ENCODE results near the gene ANKRD13D.

ANKRD13D gene

DNA sequence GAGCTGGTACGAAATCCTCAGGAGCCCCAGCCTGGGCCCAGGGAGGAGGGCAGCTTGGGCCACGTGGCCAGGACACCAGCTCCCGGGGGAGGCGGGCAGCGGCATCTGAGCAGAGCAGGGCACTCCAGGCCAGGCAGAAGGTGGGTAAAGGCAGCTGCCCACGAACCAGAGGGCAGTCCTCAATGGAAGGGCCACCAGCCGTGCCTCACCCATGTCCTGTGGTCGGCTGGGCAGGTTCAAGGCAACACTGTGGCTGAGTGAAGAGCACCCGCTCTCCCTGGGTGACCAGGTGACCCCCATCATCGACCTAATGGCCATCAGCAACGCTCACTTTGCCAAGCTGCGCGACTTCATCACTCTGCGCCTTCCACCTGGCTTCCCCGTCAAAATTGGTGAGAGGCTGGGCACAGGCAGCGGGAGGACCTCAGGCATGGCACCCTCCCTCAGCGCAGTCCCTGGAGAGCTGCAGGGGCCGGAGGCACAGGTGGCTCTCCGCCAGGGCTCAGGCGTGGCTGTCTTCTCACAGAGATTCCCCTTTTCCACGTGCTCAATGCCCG, 11.7 kb downstream of the ANKRD13D start:
- DNase-seq (ENCODE audit: extremely low read depth, low read depth) = no peak

DNA sequence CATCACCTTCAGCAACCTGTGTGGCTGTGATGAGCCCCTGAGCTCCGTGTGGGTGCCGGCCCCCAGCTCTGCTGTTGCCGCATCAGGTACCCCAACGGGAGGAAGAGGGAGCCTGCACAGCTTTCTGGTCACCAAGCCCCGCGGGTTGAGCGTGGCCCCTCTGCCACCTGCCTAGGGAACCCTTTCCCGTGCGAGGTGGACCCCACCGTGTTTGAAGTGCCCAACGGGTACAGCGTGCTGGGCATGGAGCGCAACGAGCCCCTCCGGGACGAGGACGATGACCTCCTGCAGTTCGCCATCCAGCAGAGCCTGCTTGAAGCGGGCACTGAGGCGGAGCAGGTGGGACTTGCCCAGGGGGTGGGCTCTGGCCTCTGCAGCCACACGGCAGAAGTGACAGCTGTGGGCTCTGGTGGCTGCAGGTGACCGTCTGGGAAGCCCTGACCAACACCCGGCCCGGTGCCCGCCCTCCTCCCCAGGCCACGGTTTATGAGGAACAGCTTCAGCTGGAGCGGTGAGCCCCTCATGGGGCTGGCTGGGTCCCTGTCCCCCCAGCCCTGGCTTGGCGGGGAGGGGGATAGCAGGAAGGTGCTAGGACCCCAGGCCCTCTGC, 12.3 kb downstream of the ANKRD13D start:
- TF ChIP-seq CTCF (IDR thresholded peaks at IDR 0.05; ENCODE audit: low read depth, low read length) = no peak
- DNase-seq (ENCODE audit: extremely low read depth, low read depth) = no peak

More for the DNA sequence above, 11.7 kb downstream of the ANKRD13D start:
- no peak for TF ChIP-seq CTCF (IDR thresholded peaks at IDR 0.05; ENCODE audit: low read depth, low read length)

GRCh38 chr11:67301951-67302516, 12.9 kb downstream of the ANKRD13D start:
- DNase-seq (ENCODE audit: extremely low read depth, low read depth) = no peak
- no peak for TF ChIP-seq CTCF (IDR thresholded peaks at IDR 0.05; ENCODE audit: low read depth, low read length)

GRCh38 chr11:67302571-67303131, 13.5 kb downstream of the ANKRD13D start:
- DNase-seq (ENCODE audit: extremely low read depth, low read depth) = no peak
- no peak for TF ChIP-seq CTCF (IDR thresholded peaks at IDR 0.05; ENCODE audit: low read depth, low read length)

- no peak for TF ChIP-seq CTCF (IDR thresholded peaks at IDR 0.05; ENCODE audit: low read depth, low read length)
- no peak for DNase-seq (ENCODE audit: extremely low read depth, low read depth)
These were observed 14.2 kb downstream of the ANKRD13D start, which contains the start of gene SSH3 for GRCh38 chr11:67303132-67303834. Gene SSH3 (plus strand): TSS chr11:67303530. CDS start chr11:67303626, 96 bp downstream.

DNA sequence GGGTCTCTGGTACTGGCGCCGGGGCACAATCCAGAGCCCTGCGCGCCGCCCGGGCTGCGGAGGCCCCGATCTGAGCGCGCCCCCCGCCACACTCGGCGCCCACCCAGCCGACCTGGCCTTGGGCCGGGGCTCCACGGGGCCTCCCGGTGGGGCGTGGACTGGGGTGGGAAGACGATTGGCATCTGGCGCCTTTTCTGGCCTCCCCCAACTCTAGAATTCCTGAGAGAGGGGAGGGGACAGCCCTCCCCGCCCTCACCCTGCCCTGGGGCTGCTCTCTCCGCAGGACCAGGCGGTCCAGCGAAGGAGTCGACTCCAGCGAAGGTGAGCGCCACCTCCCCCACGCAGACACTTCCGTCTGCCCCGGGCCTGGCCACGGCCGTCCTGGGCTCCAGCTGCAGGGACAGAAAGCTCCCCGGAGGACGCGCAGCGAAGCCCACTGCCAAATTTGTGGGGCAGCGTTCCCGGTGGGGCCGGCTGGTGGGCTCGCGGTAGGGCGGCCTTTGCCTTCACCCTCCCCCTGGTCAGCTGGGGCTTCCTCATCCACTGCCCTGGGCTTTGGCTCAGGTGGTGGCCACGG, 14.8 kb downstream of the ANKRD13D start:
- DNase-seq (ENCODE audit: extremely low read depth, low read depth) = no peak
- no peak for TF ChIP-seq CTCF (IDR thresholded peaks at IDR 0.05; ENCODE audit: low read depth, low read length)

All from AG09319 (cell line).